Measurements from ENCODE around the gene SYVN1. TPM values are rescaled to one million over a fixed set of nuclear protein-coding genes. Genes with fewer than 3 reads are reported as not detected.

SYVN1 gene
- total RNA-seq, 2 experiments from 2014 or later: 34.4 to 35.1 TPM

DNA sequence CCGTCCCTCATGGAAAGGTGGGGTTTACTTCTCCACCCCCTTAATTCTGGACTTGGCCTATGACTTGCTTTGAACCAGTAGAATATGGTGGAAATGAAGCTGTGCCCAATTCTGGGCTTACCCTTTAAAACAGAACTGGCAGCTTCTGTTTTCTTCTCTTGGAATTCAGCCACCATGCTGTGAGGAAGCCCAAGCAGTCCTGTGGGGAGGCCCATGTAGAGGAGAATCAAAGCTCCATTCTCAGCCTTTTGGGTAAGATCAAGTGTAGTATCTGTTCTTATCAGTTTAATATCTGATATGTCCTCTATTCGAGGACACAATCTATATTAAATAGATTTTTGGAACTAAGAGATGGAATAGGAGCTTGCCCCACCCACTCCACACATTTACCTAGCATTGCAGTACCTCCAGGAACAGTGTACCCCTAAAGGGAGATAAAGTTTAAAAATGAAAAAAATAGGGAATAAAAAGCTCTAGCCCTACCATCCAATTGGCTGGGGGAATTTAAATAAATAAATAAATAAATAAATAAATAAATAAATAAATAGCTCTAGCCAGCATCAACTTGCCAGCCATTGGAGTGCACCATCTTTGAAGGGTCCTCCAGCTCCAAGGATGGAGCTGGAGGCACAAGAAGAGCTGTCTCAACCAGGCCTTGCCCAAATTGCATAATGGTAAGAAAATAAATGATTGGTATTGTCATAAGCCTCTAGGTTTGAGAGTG is 13.2 kb upstream of the SYVN1 start:
- no peak for ATAC-seq
- no peaks in the 10 kb centered on the region for H3K36me3 Mint-ChIP-seq

GRCh38 chr11:65141896-65142494 is 7.7 kb upstream of the SYVN1 start:
- no peaks in the 10 kb centered on the region for H3K4me1 Mint-ChIP-seq

More for the DNA sequence above, 13.2 kb upstream of the SYVN1 start:
- H3K4me3 Mint-ChIP-seq: no peak overlapping the region
- no peaks in the 10 kb centered on the region for H3K9me3 Mint-ChIP-seq (ENCODE audit: low read depth)
- H3K4me1 Mint-ChIP-seq: peaks cover 17% of the 10 kb centered on the region
- DNase-seq: no peak
- no peak overlapping the region for H3K27ac Mint-ChIP-seq
- CTCF ChIA-PET: interaction anchor here (0.6 to 1.4 kb wide), 7 partner anchors 8 to 479 kb away, joined by 3 to 7 read pairs (median 3); partner anchors contain the start of gene CDC42BPG
- peaks cover 10% of the 10 kb centered on the region for H3K27me3 Mint-ChIP-seq

DNA sequence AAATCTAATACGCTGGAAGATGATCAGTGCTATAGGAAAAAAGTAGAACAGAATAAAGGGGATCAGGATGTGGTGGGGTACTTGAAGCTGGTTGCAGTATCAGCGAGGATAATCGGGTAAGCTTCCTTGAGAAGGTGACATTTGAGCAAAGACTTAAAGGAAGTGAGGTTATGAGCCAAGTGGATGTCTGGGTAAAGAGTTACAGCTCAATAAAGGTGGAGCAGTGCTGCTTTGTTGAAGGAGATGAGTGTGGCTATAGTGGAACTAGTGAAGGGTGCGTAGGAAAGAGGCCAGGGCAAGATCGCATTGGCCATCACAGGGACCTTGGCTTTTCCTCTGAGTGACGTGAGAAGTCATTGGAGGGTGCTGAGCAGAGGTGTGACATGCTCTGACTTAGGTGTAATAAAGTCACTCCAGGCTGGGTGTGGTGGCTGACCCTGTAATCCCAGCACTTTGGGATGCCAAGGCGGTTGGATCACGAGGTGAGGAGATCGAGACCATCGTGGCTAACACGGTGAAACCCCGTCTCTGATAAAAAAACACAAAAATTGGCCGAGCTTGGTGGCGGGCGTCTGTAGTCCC is 2.3 kb upstream of the SYVN1 start:
- peaks cover 10% of the 10 kb centered on the region for H3K27me3 Mint-ChIP-seq
- no peak for DNase-seq
- no peak for ATAC-seq
- H3K36me3 Mint-ChIP-seq: no peaks in the 10 kb centered on the region
- H3K9me3 Mint-ChIP-seq (ENCODE audit: low read depth): no peaks in the 10 kb centered on the region
- CTCF ChIA-PET: interaction anchor here (0.6 to 4.3 kb wide), 7 partner anchors 11 to 125 kb away, joined by 3 to 31 read pairs (median 5); partner anchors contain the start of genes ARL2 and TM7SF2
- peaks cover 34% of the 10 kb centered on the region for H3K4me1 Mint-ChIP-seq
- H3K4me3 Mint-ChIP-seq: peak overlapping the region; percentile 59
- peak overlapping the region; percentile 66 for H3K27ac Mint-ChIP-seq

More at GRCh38 chr11:65141896-65142494, 7.7 kb upstream of the SYVN1 start:
- H3K36me3 Mint-ChIP-seq: no peaks in the 10 kb centered on the region
- H3K27ac Mint-ChIP-seq: no peak overlapping the region
- DNase-seq: no peak
- peaks cover 25% of the 10 kb centered on the region for H3K27me3 Mint-ChIP-seq
- CTCF ChIA-PET: no interaction called here
- no peak overlapping the region for H3K4me3 Mint-ChIP-seq
- ATAC-seq: no peak
- no peaks in the 10 kb centered on the region for H3K9me3 Mint-ChIP-seq (ENCODE audit: low read depth)

DNA sequence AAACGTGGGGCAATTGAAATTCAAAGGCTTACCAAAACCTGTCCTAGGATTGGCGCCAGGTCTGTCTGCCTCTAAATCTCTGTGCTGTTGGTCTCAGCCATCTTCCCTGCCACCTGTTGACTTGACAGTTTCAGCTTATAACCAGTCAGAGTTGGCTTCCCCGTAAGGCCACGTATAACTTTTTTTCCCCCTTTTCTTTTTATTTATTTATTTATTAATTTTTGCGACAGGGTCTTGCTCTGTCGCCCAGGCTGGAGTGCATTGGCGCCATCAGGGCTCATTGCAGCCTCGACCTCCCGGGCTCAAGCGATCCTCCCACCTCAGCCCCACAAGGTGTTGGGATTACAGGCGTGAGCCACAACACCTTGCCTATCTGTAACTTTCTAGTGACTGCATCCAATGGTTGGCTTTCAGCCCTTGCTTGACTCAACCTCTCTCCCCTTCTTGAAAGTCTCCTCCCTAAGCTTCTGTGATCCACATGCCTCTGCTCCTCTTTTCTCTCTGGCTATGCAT is 1.4 kb upstream of the SYVN1 start:
- H3K27me3 Mint-ChIP-seq: peaks cover 7% of the 10 kb centered on the region
- peak overlapping the region; percentile 96 for H3K4me3 Mint-ChIP-seq
- H3K27ac Mint-ChIP-seq: peak overlapping the region; percentile 100
- no peaks in the 10 kb centered on the region for H3K9me3 Mint-ChIP-seq (ENCODE audit: low read depth)
- CTCF ChIA-PET: interaction anchor here (0.6 to 4.3 kb wide), 22 partner anchors 12 to 391 kb away, joined by 3 to 31 read pairs (median 4); partner anchors contain the start of genes ARL2, CAPN1, CDC42EP2 and CDCA5
- peaks cover 34% of the 10 kb centered on the region for H3K4me1 Mint-ChIP-seq
- DNase-seq (no peak), ATAC-seq (no peak)
- H3K36me3 Mint-ChIP-seq: peaks cover 5% of the 10 kb centered on the region

GRCh38 chr11:65134952-65135632 is 773 bp upstream of the SYVN1 start:
- peaks cover 34% of the 10 kb centered on the region for H3K4me1 Mint-ChIP-seq
- peaks cover 5% of the 10 kb centered on the region for H3K36me3 Mint-ChIP-seq
- ATAC-seq: peak; percentile 91
- peak overlapping the region; percentile 96 for H3K4me3 Mint-ChIP-seq
- CTCF ChIA-PET: interaction anchor here (0.6 to 4.3 kb wide), 24 partner anchors 9 to 391 kb away, joined by 3 to 31 read pairs (median 4); partner anchors contain the start of genes ARL2, CAPN1, CDC42EP2 and CDCA5
- DNase-seq: peak; percentile 93
- peak overlapping the region; percentile 100 for H3K27ac Mint-ChIP-seq
- no peaks in the 10 kb centered on the region for H3K9me3 Mint-ChIP-seq (ENCODE audit: low read depth)
- H3K27me3 Mint-ChIP-seq: peaks cover 3% of the 10 kb centered on the region

DNA sequence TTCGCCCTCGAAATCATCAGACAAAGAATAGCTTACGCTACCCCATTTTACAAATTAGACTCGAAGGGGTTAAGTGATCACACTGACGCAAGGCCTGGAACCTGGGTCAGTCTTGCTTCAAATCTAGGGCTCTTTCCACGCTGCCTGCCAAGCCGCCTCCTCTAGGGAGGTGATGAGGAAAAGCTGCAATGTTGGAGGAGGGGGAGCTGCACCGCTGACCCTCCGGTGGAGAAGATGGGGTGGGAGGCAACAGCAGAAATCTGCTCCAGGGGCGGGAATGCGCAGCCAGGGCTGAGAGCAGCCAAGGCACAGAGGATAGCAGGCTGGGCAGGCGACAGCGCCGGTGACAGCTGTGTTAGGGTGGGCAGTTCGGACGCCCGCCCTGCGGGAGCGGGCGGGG is 595 bp downstream of the SYVN1 start:
- ATAC-seq (no peak), DNase-seq (no peak)
- peak overlapping the region; percentile 100 for H3K27ac Mint-ChIP-seq
- H3K36me3 Mint-ChIP-seq: peaks cover 5% of the 10 kb centered on the region
- H3K4me1 Mint-ChIP-seq: peaks cover 34% of the 10 kb centered on the region
- CTCF ChIA-PET: interaction anchor here (0.7 to 4.3 kb wide), 5 partner anchors 9 to 22 kb away, joined by 3 to 31 read pairs (median 4); partner anchors contain the start of genes FAU, MRPL49, TM7SF2 and ZNHIT2
- H3K27me3 Mint-ChIP-seq: no peaks in the 10 kb centered on the region
- H3K4me3 Mint-ChIP-seq: peak overlapping the region; percentile 96
- H3K9me3 Mint-ChIP-seq (ENCODE audit: low read depth): no peaks in the 10 kb centered on the region

DNA sequence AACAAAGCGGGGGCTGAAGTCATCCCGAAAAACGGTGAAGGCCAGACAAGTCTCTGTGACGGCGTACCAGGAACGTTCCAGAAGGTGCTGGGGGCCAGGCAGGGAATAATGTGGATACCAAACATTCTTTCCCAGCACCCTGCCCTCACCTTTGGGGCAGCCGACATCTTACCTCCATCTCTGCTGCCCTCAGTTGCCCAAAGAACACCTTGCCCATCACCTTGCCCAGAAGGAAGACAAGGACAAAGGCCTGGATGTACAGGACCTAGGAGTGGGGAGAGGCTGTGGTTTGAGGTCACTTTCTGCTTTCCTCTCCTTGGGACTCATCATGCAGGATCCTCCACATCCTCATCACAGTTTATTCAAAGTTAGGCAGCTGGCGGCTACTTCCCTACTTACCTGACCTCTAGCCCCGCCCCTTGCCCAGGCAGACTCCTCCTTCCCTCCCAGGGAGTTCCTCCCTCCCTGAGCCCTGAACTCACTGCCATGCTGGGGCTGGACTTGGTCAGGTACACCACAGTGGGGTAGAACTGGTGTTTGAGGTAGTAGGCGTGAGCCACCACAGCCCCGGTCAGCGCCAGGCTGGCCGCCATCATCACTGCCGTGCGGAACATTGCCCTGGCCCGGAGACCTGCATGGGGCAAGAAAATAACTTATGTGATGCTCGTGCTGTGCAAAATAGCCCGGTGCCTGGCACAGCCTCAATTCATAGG is 1.2 kb downstream of the SYVN1 start:
- DNase-seq (peak; percentile 75), ATAC-seq (no peak)
- H3K4me1 Mint-ChIP-seq: peaks cover 34% of the 10 kb centered on the region
- no peaks in the 10 kb centered on the region for H3K27me3 Mint-ChIP-seq
- H3K4me3 Mint-ChIP-seq: peak overlapping the region; percentile 96
- H3K27ac Mint-ChIP-seq: peak overlapping the region; percentile 100
- CTCF ChIA-PET: interaction anchor here (0.7 to 4.3 kb wide), 5 partner anchors 8 to 22 kb away, joined by 3 to 31 read pairs (median 4); partner anchors contain the start of genes FAU, MRPL49, TM7SF2 and ZNHIT2
- H3K9me3 Mint-ChIP-seq (ENCODE audit: low read depth): no peaks in the 10 kb centered on the region
- H3K36me3 Mint-ChIP-seq: peaks cover 5% of the 10 kb centered on the region

DNA sequence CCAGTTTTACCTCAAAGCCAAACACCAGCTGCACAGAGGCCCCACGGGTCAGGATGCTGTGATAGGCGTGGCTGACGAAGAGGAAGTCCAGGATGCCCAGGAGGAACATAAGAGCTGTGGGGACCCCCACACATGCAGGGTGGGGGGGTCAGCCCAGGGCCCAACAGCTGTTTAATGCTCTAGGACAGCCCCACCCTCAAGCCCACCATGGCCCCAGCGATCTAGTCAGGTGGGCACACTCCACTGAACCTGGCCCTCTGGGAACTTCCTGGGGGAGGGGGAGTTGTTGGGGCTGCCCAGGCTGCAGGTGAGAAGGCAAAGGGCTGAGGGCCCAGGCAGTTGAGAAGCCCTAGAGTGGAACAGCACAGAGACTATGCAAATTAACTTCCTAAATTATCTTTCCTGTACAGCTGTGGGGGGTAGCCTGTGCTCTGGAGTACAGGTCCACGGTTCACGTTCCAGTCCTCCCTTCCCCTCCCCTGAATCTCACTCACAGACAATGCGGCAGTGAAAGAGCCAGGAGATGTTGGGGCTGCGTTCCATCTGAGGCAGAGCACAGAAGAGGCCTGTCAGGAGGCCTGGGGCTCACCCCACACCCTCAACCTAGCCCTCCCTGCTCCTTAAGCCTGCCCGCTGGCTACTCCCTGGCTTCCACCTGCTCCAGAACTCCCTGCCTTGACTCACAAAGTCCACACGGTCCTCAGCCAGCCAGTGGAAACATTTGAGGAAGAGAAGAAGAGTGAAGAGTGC is 1.9 kb downstream of the SYVN1 start:
- H3K4me1 Mint-ChIP-seq: peaks cover 34% of the 10 kb centered on the region

DNA sequence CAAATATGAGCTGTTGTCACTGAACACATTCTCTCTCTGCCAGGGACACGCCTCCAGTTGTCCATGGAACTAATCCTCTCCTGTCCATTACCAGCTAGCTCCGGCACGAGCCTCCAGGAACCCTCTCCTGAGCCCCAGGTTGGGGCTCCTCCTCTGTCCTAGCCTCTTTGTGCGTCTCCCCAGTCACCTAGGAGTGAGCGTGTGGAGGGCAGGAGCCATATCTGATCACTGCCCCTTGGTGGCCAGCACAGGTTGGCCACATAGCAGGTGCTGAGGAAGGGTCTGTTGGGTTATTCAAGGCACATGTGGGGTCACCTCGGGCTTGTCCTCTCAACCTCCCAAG is 2.5 kb downstream of the SYVN1 start:
- Mint-ChIP-seq H3K27ac (no peak overlapping the region), H3K4me3 (no peak overlapping the region), H3K9me3 (ENCODE audit: low read depth) (no peaks in the 10 kb centered on the region), H3K27me3 (no peaks in the 10 kb centered on the region), H3K36me3 (peaks cover 7% of the 10 kb centered on the region), H3K4me1 (peaks cover 34% of the 10 kb centered on the region)
- ATAC-seq (no peak), DNase-seq (no peak)
- CTCF ChIA-PET: interaction anchor here (1.0 to 1.9 kb wide), 3 partner anchors 15 to 118 kb away, joined by 5 to 8 read pairs (median 6); partner anchors contain the start of genes ARL2, TM7SF2 and ZNHIT2

More for the DNA sequence above, 1.9 kb downstream of the SYVN1 start:
- no peaks in the 10 kb centered on the region for H3K27me3 Mint-ChIP-seq
- DNase-seq: no peak
- ATAC-seq: no peak
- H3K9me3 Mint-ChIP-seq (ENCODE audit: low read depth): no peaks in the 10 kb centered on the region
- peak overlapping the region; percentile 100 for H3K27ac Mint-ChIP-seq
- H3K4me3 Mint-ChIP-seq: peak overlapping the region; percentile 96
- CTCF ChIA-PET: interaction anchor here (1.0 to 4.3 kb wide), 4 partner anchors 15 to 21 kb away, joined by 6 to 31 read pairs (median 18); partner anchors contain the start of genes TM7SF2 and ZNHIT2
- peaks cover 5% of the 10 kb centered on the region for H3K36me3 Mint-ChIP-seq

GRCh38 chr11:65131417-65131776 is 2.9 kb downstream of the SYVN1 start:
- DNase-seq (no peak), ATAC-seq (no peak)
- H3K27me3 Mint-ChIP-seq: no peaks in the 10 kb centered on the region
- no peaks in the 10 kb centered on the region for H3K9me3 Mint-ChIP-seq (ENCODE audit: low read depth)
- H3K4me1 Mint-ChIP-seq: peaks cover 30% of the 10 kb centered on the region
- no peak overlapping the region for H3K4me3 Mint-ChIP-seq
- CTCF ChIA-PET: interaction anchor here (1.0 to 1.9 kb wide), 3 partner anchors 14 to 117 kb away, joined by 5 to 8 read pairs (median 6); partner anchors contain the start of genes ARL2, TM7SF2 and ZNHIT2
- no peak overlapping the region for H3K27ac Mint-ChIP-seq
- H3K36me3 Mint-ChIP-seq: peaks cover 10% of the 10 kb centered on the region

DNA sequence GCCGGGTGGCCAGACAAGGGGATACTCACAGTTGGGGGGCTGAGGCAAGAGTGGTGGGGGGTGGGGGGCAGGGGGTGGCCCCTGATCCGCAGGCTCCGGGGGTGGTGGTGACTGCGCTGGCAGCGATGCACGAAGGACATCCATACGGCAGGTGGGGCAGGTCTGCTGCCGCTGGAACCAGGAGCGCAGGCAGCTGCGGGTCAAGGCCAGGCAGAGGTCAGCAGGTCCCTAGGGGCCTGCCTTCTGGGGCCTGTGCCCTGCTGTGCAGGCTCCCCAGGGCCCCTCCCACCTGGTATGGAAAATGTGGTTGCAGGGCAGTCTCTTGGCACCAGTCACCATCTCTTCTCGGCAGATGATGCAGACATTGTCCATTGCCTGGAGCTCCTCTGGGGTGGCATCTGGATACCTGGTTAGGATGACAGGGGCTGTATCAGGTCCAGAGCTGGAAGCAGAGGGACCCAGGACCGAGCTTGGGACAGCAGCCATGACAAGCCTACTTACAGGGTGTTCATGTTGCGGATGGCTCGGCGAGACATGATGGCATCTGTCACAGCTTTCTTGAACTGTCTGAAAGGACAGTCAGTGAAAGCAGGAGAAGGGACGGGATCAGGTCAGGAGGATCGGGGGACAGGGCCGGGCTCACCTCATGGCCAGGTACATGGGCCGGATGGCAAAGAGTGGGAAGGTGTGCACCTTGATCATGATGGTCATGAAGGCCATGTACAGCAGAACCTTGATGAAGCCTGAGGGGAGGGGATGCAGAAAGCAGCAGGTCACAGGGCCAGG is 3.5 kb downstream of the SYVN1 start:
- no peak for ATAC-seq
- H3K27me3 Mint-ChIP-seq: no peaks in the 10 kb centered on the region
- CTCF ChIA-PET: interaction anchor here (1.7 to 1.9 kb wide), 2 partner anchors 14 to 117 kb away, joined by 5 to 8 read pairs; partner anchors contain the start of genes ARL2 and ZNHIT2
- H3K9me3 Mint-ChIP-seq (ENCODE audit: low read depth): no peaks in the 10 kb centered on the region
- no peak overlapping the region for H3K4me3 Mint-ChIP-seq
- peaks cover 13% of the 10 kb centered on the region for H3K36me3 Mint-ChIP-seq
- H3K4me1 Mint-ChIP-seq: peaks cover 24% of the 10 kb centered on the region
- DNase-seq: no peak
- H3K27ac Mint-ChIP-seq: no peak overlapping the region
